SK-N-SH (cell line): ENCODE data around the gene ZNF750.

Experiments used
- CTCF ChIP-seq: fragments of 200-600 bp; sonication (generic); IDR thresholded peaks from 2 replicates; pipeline ENCODE4 v1.6.1; 2017; ENCODE audit warnings: antibody characterized with exemption, mild to moderate bottlenecking, moderate library complexity
- JUND ChIP-seq: IDR thresholded peaks from 2 replicates; pipeline ENCODE4 v1.4.0; 2012
- MAX ChIP-seq: IDR thresholded peaks from 2 replicates; pipeline ENCODE4 v1.4.0; 2012; ENCODE audit warnings: low read depth
- RAD21 ChIP-seq: IDR thresholded peaks from 2 replicates; pipeline ENCODE4 v1.6.1; 2012; ENCODE audit warnings: mild to moderate bottlenecking, low read length
- REST ChIP-seq: IDR thresholded peaks from 2 replicates; pipeline ENCODE4 v1.6.1; 2012; ENCODE audit warnings: mild to moderate bottlenecking, low read depth, low read length, moderate library complexity
- RFX5 ChIP-seq: IDR thresholded peaks from 2 replicates; pipeline ENCODE4 v1.6.1; 2012; ENCODE audit warnings: mild to moderate bottlenecking, improper control_type of control experiment, low read length
- USF2 ChIP-seq: fragments of 150-350 bp; IDR thresholded peaks from 2 replicates; pipeline ENCODE4 v1.6.1; 2017; ENCODE audit warnings: antibody characterized with exemption, low read length, low read depth, borderline replicate concordance

GRCh38 chr17:82803606-82804005, 36.2 kb downstream of the ZNF750 start:
- TF ChIP-seq RFX5 (no peak), CTCF (no peak), MAX (no peak), JUND (no peak), REST (no peak), RAD21 (no peak), USF2 (no peak)
